ENCODE measurements around the gene MRPL37. TPM values are rescaled to one million over a fixed set of nuclear protein-coding genes. Genes with fewer than 3 reads are reported as not detected.
A peak's percentile ranks its signal among the peaks of the same experiment; 100 is the strongest.

Gene MRPL37
- total and polyA plus RNA-seq, 8 donors = 17.5 to 49.2 (median 35.1) TPM

DNA sequence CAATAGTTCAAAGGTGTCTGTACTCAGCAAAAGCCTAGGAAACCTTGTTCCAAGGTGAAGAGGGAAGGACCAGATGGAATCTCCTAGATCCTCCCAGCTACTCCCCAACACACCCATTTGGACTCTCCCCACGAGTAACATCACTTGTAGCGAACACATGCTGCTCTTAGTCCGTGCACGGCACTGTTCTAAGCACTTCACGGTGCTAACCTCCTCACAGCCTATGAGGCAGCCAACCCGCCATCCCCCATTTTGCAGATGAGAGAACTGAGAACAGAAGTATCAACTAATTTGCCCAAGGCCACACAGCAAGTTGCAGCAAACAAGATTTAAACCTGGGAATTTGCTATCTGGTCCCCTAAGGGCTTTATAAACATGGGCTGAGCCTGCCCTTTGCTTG lies 24.3 kb downstream of the MRPL37 start:
- no peak for TF ChIP-seq CTCF (IDR thresholded peaks at IDR 0.05)
- intact Hi-C loops (cut with DNase I) = no loop called here
- Histone ChIP-seq H3K27ac (no peak overlapping the region), H3K4me3 (no peak overlapping the region), H3K9me3 (no peaks in the 10 kb centered on the region), H3K27me3 (no peaks in the 10 kb centered on the region), H3K4me1 (peaks cover 10 to 15% (median 13%) of the 10 kb centered on the region in 3 donors), H3K36me3 (no peaks in the 10 kb centered on the region)
- ATAC-seq = no peak
- 82 to 95% methylated on average over 6 of the region's 6 CpGs for WGBS, 2 donors
- no peak for DNase-seq
- no peak for FAIRE-seq

DNA sequence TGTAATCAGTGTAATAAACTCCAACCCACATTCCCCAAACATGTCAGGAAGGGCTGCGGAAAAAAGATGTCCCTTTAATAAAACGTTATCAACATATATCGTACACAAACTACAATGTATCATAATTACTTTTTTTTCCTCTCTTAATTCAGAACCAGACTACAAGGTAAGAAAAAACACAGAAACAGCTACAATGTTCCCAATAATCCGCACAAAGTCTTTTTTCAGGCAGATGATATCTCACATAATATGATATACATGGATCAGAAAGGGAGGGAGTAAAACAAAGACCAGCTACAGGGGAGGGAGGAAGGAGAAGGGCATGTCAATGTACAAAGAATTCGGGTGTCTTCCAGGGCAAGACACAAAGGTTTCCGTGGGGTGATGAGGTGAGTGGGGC lies 25.4 kb downstream of the MRPL37 start:
- no peak for ATAC-seq
- no peak for TF ChIP-seq CTCF (IDR thresholded peaks at IDR 0.05)
- Histone ChIP-seq H3K27ac (no peak overlapping the region), H3K27me3 (no peaks in the 10 kb centered on the region), H3K36me3 (no peaks in the 10 kb centered on the region), H3K9me3 (no peaks in the 10 kb centered on the region), H3K4me1 (peaks cover 0 to 5% (median 4%) of the 10 kb centered on the region in 3 donors), H3K4me3 (no peak overlapping the region)
- FAIRE-seq = no peak
- no peak for DNase-seq
- intact Hi-C loops (cut with DNase I) = no loop called here
- 85 to 93% methylated on average over 6 of the region's 6 CpGs for WGBS, 2 donors

- no peak overlapping the region for H3K27ac ChIP-seq
- no peak overlapping the region for H3K4me3 ChIP-seq
- H3K9me3 ChIP-seq = no peaks in the 10 kb centered on the region
- intact Hi-C loops (cut with DNase I) = no loop called here
- H3K27me3 ChIP-seq = no peaks in the 10 kb centered on the region
- no peaks in the 10 kb centered on the region for H3K36me3 ChIP-seq
- peaks cover 0 to 5% (median 4%) of the 10 kb centered on the region in 3 donors for H3K4me1 ChIP-seq
- no peak for TF ChIP-seq CTCF (IDR thresholded peaks at IDR 0.05)
- DNase-seq (no peak), FAIRE-seq (no peak), ATAC-seq (no peak)
- WGBS, 2 donors = 91 to 94% methylated on average over 20 of the region's 20 CpGs
These were observed 26.1 kb downstream of the MRPL37 start for GRCh38 chr1:54225986-54226559.

DNA sequence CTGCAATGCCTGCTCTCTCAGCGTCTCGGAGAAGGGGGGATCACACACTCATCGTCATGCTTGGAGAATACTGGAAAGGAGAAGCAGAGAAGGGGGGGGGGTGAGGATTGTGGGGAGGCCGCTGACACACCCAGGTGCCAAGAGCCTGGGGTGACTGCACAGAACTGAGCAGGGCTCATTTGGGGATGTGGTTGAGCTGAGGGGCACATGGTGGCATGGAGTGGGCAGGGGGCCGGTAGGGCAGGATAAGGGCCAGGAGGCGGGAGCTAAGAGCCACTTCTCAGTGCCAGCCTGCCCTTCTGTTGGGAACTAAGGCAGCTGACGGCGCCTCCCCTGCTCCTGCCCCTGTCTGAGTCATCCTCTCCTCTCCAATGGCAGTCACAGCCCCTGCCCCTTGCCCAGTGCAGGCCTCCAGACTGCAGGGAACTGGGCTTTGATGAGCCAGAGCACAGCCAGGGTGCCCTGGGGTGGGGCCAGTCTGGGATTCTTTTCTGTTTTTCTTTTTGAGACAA lies 27.2 kb downstream of the MRPL37 start:
- intact Hi-C loops (cut with DNase I) = no loop called here
- H3K27ac ChIP-seq = peak overlapping the region in 1 of 4 donors; percentile 44
- peak; percentile 95 to 97 (median 96) for ATAC-seq
- no peaks in the 10 kb centered on the region for H3K36me3 ChIP-seq
- no peak for FAIRE-seq
- H3K4me1 ChIP-seq = peaks cover 0 to 5% (median 4%) of the 10 kb centered on the region in 3 donors
- WGBS, 2 donors = 57 to 62% methylated on average over 6 to 8 of the region's 8 CpGs
- no peak overlapping the region for H3K4me3 ChIP-seq
- DNase-seq = peak; percentile 79 to 93 (median 89)
- H3K9me3 ChIP-seq = no peaks in the 10 kb centered on the region
- no peaks in the 10 kb centered on the region for H3K27me3 ChIP-seq
- no peak for TF ChIP-seq CTCF (IDR thresholded peaks at IDR 0.05)

GRCh38 chr1:54227891-54228310 lies 27.9 kb downstream of the MRPL37 start:
- Histone ChIP-seq H3K36me3 (no peaks in the 10 kb centered on the region), H3K4me1 (peaks cover 0 to 5% (median 4%) of the 10 kb centered on the region in 3 donors), H3K27me3 (no peaks in the 10 kb centered on the region), H3K9me3 (no peaks in the 10 kb centered on the region), H3K4me3 (no peak overlapping the region), H3K27ac (peak overlapping the region in 2 of 4 donors; percentile 19 to 44)
- no peak for DNase-seq
- intact Hi-C loops (cut with DNase I) = no loop called here
- no peak for FAIRE-seq
- TF ChIP-seq CTCF (IDR thresholded peaks at IDR 0.05) = no peak
- WGBS, 2 donors = 82 to 83% methylated on average over 17 of the region's 17 CpGs
- ATAC-seq = no peak
